Retinal pigment epithelial cell (primary cell): ENCODE data around the gene HM13.
"Not testable (repeated sequence)": the region's sequence is repeated elsewhere in the genome, so short reads cannot be mapped to it uniquely, and the experiment has no call there.

ENCODE experiments used
- DNase-seq: peaks from one replicate; pipeline ENCODE4 v3.0.0-alpha.2; 2010; ENCODE audit warnings: low read depth
- H3K4me3 ChIP-seq: 2 replicates; pipeline ENCODE4 v1.5.1; 2011; ENCODE audit warnings: mild to moderate bottlenecking, low read length, control low read depth, moderate library complexity
- TF ChIP-seq, protein P1 (sequence below): conservative IDR thresholded peaks from 2 replicates; pipeline ENCODE4 v1.5.1; 2011; ENCODE audit warnings: low read depth, low read length, control low read depth, inconsistent platforms

HM13 gene

DNA sequence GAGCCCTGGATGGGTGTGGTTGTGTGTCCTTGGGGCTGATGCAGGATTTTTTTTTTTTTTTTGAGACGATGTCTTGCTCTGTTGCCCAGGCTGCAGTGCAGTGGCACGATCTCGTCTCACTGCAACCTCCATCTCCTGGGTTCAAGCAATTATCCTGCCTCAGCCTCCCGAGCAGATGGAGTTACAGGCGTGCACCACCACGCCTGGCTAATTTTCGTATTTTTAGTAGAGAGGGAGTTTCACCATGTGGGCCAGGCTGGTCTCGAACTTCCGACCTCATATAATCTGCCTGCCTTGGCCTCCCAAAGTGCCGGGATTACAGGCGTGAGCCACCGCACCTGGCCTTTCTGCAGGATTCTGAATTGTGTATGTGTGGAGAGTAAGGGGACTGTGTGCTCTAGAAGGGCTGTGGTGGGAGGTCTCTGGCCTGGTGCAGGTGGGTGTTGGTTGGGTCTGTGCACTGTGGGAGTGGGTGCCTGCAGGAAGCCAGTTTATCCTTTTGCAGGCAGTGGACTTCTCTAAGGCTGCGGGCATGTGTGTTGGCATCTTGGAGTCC is 79.8 kb downstream of the HM13 start:
- DNase-seq, result no peak
- no peak overlapping the region for H3K4me3 ChIP-seq
- TF ChIP-seq, protein P1, sequence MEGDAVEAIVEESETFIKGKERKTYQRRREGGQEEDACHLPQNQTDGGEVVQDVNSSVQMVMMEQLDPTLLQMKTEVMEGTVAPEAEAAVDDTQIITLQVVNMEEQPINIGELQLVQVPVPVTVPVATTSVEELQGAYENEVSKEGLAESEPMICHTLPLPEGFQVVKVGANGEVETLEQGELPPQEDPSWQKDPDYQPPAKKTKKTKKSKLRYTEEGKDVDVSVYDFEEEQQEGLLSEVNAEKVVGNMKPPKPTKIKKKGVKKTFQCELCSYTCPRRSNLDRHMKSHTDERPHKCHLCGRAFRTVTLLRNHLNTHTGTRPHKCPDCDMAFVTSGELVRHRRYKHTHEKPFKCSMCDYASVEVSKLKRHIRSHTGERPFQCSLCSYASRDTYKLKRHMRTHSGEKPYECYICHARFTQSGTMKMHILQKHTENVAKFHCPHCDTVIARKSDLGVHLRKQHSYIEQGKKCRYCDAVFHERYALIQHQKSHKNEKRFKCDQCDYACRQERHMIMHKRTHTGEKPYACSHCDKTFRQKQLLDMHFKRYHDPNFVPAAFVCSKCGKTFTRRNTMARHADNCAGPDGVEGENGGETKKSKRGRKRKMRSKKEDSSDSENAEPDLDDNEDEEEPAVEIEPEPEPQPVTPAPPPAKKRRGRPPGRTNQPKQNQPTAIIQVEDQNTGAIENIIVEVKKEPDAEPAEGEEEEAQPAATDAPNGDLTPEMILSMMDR, result no peak

DNA sequence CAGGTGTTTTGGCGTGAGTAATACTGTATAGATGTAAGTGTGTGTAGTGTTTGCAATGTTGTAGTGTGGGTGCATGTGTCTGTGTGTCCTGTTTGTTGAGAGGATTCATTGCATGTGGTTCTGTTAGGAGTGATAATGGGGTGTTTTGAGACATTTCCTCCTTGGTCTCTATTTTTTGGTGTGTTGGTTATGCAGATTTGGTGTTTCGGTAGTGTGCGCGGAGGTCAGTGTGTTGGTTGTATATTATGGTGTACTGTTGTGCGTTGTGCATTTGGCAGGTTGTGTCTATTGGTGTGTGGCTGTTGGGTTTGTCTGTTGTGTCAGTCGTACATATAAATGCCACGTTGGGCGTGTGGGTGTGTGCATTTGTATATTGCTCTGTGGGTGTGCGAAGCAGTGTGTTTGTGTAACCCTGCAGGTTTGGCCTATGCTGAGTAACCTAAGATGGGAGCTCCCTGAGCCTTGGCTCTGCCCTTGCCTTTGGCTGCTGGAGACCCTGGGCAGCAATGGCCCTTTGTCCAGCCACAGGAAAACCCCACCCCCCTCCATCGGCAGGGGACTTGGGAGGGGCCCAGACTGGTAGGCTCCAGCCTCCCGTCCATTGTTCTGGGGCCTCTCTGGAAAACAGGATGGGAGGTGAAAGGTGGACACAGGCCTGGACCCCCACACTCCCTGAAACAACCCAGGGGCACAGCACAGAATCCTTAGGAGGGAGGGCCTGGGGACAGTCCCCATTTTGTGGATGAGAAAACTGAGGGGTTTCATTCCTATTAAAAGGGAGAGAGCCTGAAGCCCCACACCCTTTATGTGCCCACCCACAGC is 80.5 kb downstream of the HM13 start:
- DNase-seq, result no peak

DNA sequence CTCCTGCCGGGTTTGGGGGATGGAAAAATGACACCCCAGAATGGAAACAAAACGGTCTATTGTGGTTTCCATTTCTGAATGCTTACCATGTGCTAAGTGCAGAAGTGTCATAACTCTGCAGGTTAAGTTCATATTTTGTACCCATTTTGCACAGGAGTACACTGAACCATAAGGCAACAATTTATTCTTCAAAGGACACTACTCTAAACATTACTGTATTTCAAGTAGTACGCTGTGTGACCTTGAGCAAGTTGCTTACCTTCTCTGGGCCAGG is 81.1 kb downstream of the HM13 start:
- DNase-seq, result no peak
- TF ChIP-seq, protein P1, result no peak

More for the DNA sequence above, 80.5 kb downstream of the HM13 start:
- H3K4me3 ChIP-seq, result no peak overlapping the region
- TF ChIP-seq, protein P1, result no peak

DNA sequence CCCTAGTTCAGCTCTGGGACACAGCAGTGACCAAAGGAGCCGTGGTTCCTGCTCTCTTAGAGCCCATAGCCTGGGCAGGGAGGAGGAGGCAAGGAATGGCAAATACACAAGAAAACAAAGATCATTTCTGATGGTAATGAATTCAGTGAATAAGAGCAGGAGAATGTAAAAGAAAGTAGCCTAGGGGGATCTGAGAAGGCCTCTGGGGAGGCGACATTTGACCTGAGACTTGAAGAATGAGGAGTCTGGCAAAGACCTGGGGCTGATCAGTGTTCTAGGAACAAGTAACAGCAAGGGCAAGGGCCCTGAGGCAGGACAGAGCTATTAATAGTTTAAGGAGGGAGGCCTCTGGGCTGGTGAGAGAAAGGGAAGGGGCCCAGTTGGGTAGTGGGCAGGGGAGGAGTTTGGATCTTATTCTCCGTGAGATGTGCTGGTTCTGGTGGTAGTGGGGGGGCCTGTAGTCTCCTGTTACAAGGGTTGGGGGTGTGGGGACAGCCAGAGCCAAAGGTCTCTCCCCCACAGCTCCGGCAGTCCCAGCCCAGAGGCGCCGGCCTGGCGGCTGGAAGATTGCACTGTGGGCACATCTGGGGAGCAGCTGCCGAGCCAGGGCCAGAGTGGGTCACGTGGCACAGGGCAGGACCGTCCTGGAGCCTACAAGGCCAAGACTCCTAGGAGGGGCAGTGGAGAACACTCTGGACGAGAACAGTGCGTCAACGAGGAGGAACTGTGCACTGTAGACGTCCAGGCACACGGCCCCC is 81.6 kb downstream of the HM13 start:
- TF ChIP-seq, protein P1, result no peak
- DNase-seq, result no peak
- no peak overlapping the region for H3K4me3 ChIP-seq

More for the DNA sequence above, 81.1 kb downstream of the HM13 start:
- no peak overlapping the region for H3K4me3 ChIP-seq

DNA sequence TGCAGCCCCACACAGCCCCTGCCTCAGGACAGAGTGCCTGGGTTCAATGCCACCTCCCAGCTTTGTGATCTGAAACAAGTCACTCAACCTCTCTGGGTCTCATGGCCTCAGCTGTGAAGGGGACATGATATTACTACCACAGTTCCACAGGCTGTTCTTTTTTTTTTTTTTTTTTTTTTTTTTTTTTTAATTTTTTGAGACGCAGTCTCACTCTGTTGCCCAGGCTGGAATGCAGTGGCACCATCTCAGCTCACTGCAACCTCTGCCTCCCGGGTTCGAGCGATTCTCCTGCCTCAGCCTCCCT is 82.1 kb downstream of the HM13 start:
- DNase-seq, H3K4me3 ChIP-seq: not testable (repeated sequence)

DNA sequence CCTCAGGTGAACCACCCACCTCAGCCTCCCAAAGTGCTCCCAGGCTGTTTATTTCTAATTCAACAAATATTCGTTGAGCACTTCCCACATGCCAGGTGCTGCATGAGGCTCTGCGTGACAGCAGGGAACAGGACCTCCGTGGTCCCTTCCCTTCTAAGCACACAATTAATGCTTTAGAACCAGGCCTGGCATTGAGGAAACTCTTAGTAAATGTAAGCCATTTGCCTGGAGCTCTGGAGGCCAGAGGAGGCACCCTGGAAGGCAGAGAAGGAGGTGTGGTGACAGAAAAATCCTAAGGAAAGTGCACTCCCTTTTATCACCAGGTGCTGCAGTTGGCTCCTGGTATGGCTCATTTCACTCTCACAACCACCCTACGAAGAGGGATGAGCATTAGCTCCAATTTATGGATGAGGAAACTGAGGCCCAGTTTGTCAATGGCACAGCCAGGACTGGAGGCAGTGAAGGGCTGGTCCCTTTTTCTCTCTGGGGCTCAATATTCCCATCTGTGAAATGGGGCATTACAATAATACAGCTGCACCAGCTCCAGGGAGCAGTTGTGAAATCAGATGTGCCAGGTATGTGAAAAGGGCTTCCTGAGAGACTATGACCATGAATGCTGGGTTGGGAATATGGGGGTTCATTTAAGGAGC is 82.7 kb downstream of the HM13 start:
- TF ChIP-seq, protein P1, result no peak
- H3K4me3 ChIP-seq, result no peak overlapping the region
- DNase-seq, result no peak

DNA sequence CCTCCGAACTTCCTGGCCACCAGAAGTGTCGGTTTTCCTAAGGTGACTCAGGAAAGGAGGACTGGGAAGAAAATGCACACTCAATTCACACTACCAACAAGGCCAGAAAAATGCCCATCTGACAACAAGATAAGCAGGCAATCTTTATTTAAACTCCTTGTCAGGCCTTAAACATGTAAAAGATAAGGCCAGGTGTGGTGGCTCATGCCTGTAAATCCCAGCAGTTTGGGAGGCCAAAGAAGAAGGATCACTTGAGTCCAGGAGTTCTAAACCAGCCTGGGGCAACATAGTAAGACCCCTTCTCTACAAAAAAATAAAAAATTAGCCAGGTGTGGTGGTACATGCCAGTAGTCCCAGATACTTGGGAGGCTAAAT is 83.2 kb downstream of the HM13 start:
- TF ChIP-seq, protein P1, result no peak
- no peak overlapping the region for H3K4me3 ChIP-seq
- DNase-seq, result no peak
